Endothelial cell of umbilical vein (primary cell): ENCODE measurements around the gene LRP1B. TPM values are rescaled to one million over a fixed set of nuclear protein-coding genes. Genes with fewer than 3 reads are reported as not detected.

ENCODE experiments used
- BruUV-seq: library from RNA; stranded (reverse); fragments of 400-500 nt; replicated peaks from 2 replicates; lab custom pipeline; 2021; lab: Mats Ljungman, UMichigan
- CTCF ChIA-PET: fragments of 300-600, 350-600 bp; sonication (Branson Sonifier 250); formaldehyde crosslinking; loops from one replicate; lab custom pipeline; 2021; ENCODE audit warnings: antibody characterized with exemption, inconsistent platforms; lab: Charles Lee
- POLR2A ChIA-PET: fragments of 300-600, 350-600 bp; sonication (Branson Sonifier 250); formaldehyde crosslinking; loops from one replicate; lab custom pipeline; 2021; ENCODE audit warnings: antibody characterized with exemption, inconsistent platforms; lab: Charles Lee
- DNase-seq: peaks from one replicate; pipeline ENCODE4 v3.0.0-alpha.2; 2011; ENCODE audit warnings: low read depth, low spot score
- FAIRE-seq: peaks from 2 replicates; lab custom pipeline; 2011; peaks lifted over from hg19 to GRCh38; lab: Jason Lieb, UNC
- H2AFZ ChIP-seq: 2 replicates; pipeline ENCODE4 v1.6.0; 2012; ENCODE audit warnings: low read depth, low read length, control low read depth, inconsistent platforms
- H3K27ac ChIP-seq: 2 replicates; pipeline ENCODE4 v1.5.1; 2011; ENCODE audit warnings: low read depth, mild to moderate bottlenecking, control low read depth, low read length, moderate library complexity; ENCODE audit not compliant: insufficient read depth
- H3K27me3 ChIP-seq, 2 experiments: 2 replicates each; pipeline versions ENCODE4 v1.6.0 to v1.6.1; 2011; ENCODE audit warnings: low read length in 2 of 2, mixed read lengths in 1 of 2; ENCODE audit not compliant: control insufficient read depth in 2 of 2, insufficient read depth in 2 of 2
- H3K36me3 ChIP-seq, 2 experiments: 2 replicates in 1 of 2; 3 replicates in 1 of 2; pipeline ENCODE4 v1.5.1; 2011; ENCODE audit warnings: low read length in 2 of 2, mild to moderate bottlenecking in 1 of 2, moderate library complexity in 1 of 2; ENCODE audit not compliant: control insufficient read depth in 2 of 2, insufficient read depth in 2 of 2; ENCODE audit errors: extremely low read depth in 1 of 2
- H3K4me1 ChIP-seq: 3 replicates; pipeline ENCODE4 v1.5.1; 2011; ENCODE audit warnings: mild to moderate bottlenecking, low read length; ENCODE audit not compliant: control insufficient read depth, insufficient read depth; ENCODE audit errors: extremely low read depth
- H3K4me2 ChIP-seq: 2 replicates; pipeline ENCODE4 v1.6.1; 2011; ENCODE audit warnings: low read length, control low read depth, mixed read lengths; ENCODE audit not compliant: insufficient read depth
- H3K4me3 ChIP-seq, 3 experiments: fragments of 200-600 bp in 1 of 3; sonication (generic), shearing (Covaris generic) in 1 of 3; replicated peaks in 1 of 3; 2 replicates each; pipeline ENCODE4 v1.5.1; 2011 to 2016; ENCODE audit warnings: control low read depth in 3 of 3, low read length in 3 of 3, mild to moderate bottlenecking in 2 of 3, inconsistent platforms in 1 of 3, low read depth in 1 of 3, moderate library complexity in 1 of 3; ENCODE audit not compliant: insufficient read depth in 1 of 3
- H3K79me2 ChIP-seq: 2 replicates; pipeline ENCODE4 v1.6.0; 2012; ENCODE audit warnings: low read length, inconsistent platforms; ENCODE audit not compliant: control insufficient read depth, insufficient read depth
- H3K9ac ChIP-seq: replicated peaks from 2 replicates; pipeline ENCODE3; 2011; ENCODE audit warnings: low read length, control low read depth; ENCODE audit not compliant: insufficient read depth; ENCODE audit errors: extremely low read depth
- H3K9me1 ChIP-seq: replicated peaks from 3 replicates; pipeline ENCODE4 v1.6.0; 2011; ENCODE audit warnings: mild to moderate bottlenecking, low read length; ENCODE audit not compliant: control insufficient read depth, insufficient read depth; ENCODE audit errors: extremely low read depth
- H3K9me3 ChIP-seq: replicated peaks from 2 replicates; pipeline ENCODE4 v1.5.1; 2012; ENCODE audit warnings: low read length, inconsistent platforms; ENCODE audit not compliant: control insufficient read depth, insufficient read depth
- H4K20me1 ChIP-seq: replicated peaks from 2 replicates; pipeline ENCODE3; 2011; ENCODE audit warnings: mild to moderate bottlenecking, low read length; ENCODE audit not compliant: control insufficient read depth, insufficient read depth; ENCODE audit errors: extremely low read depth
- CTCF ChIP-seq, 2 donors: IDR thresholded peaks; 1 replicate in 1 of 2; 2 replicates in 1 of 2; pipeline ENCODE4 v1.5.1; 2011; ENCODE audit warnings: low read length in 2 of 2, mild to moderate bottlenecking in 2 of 2, moderate library complexity in 2 of 2, control low read depth in 1 of 2, inconsistent platforms in 1 of 2, low read depth in 1 of 2; ENCODE audit not compliant: insufficient read depth in 1 of 2; ENCODE audit errors: extremely low read depth in 1 of 2
- EZH2 ChIP-seq: IDR thresholded peaks from 2 replicates; pipeline ENCODE4 v1.6.1; 2012; ENCODE audit warnings: borderline replicate concordance, low read depth, mild to moderate bottlenecking, moderate library complexity, low read length, inconsistent platforms; ENCODE audit not compliant: severe bottlenecking
- FOS ChIP-seq: IDR thresholded peaks from 2 replicates; pipeline ENCODE4 v1.6.1; 2011; ENCODE audit warnings: mild to moderate bottlenecking, low read length, moderate library complexity, borderline replicate concordance; ENCODE audit not compliant: insufficient read depth
- GATA2 ChIP-seq: IDR thresholded peaks from 2 replicates; pipeline ENCODE4 v1.7.0; 2011; ENCODE audit warnings: low read depth, mild to moderate bottlenecking, moderate library complexity, mixed read lengths, low read length; ENCODE audit not compliant: insufficient read length, insufficient read depth
- JUN ChIP-seq: IDR thresholded peaks from 2 replicates; pipeline ENCODE4 v1.6.1; 2011; ENCODE audit warnings: borderline replicate concordance, low read depth; ENCODE audit not compliant: insufficient read length, insufficient read depth
- MYC ChIP-seq: IDR thresholded peaks from one replicate; pipeline ENCODE4 v1.6.1; 2011; ENCODE audit warnings: mild to moderate bottlenecking, low read depth, low read length
- POLR2A ChIP-seq: IDR thresholded peaks from 2 replicates; pipeline ENCODE4 v1.6.1; 2012; ENCODE audit warnings: low read depth, mild to moderate bottlenecking, control low read depth, low read length
- POLR2AphosphoS5 ChIP-seq: IDR thresholded peaks from 2 replicates; pipeline ENCODE4 v1.6.1; 2012; ENCODE audit warnings: low read depth, mild to moderate bottlenecking, control low read depth, low read length, moderate library complexity; ENCODE audit not compliant: insufficient read depth
- dilution Hi-C: fragments of 300-500 bp; cut with MboI; formaldehyde crosslinking; loops from one replicate; pipeline ENCODE4 v1.15.0; 2019; ENCODE audit warnings: low sequenced_read_pairs; ENCODE audit not compliant: extremely low pct_ligation_motif_present
- intact Hi-C: fragments of 100-400 bp; cut with micrococcal nuclease; formaldehyde crosslinking; loops from one replicate; pipeline ENCODE4 v1.10.0; 2022
- polyA plus RNA-seq, 4 experiments: library from polyadenylated mRNA; depleted of rRNA in 3 of 4; stranded (reverse) in 3 of 4; unstranded in 1 of 4; fragments of >200 nt; gene quantifications; 2 replicates each; pipeline versions ENCODE4 v1.2.1 to v1.2.3, GENCODE V29; 2011 to 2012; ENCODE audit warnings: missing spikeins in 1 of 4
- total RNA-seq: library from RNA; stranded (reverse); gene quantifications from 2 replicates; pipeline ENCODE4 v1.2.3, GENCODE V29; 2021
- TF ChIP-seq, protein P1 (sequence below): IDR thresholded peaks from 2 replicates; pipeline ENCODE4 v1.6.1; 2011; ENCODE audit not compliant: insufficient read depth, insufficient read length

The LRP1B gene
- total and polyA plus RNA-seq, 2 donors (not counting 3 experiments of a cell fraction or from before 2014, with no cell fraction given), result 0.03 to 0.07 TPM

GRCh38 chr2:141748616-141749015 is 382.2 kb downstream of the LRP1B start:
- H3K4me1 ChIP-seq, result no peaks in the 10 kb centered on the region
- TF ChIP-seq GATA2 (no peak), FOS (no peak), POLR2A (no peak), MYC (no peak), CTCF (IDR thresholded peaks at IDR 0.05; ENCODE audit: extremely low read depth in 1 of 2, insufficient read depth in 1 of 2, low read depth in 1 of 2, low read length in 2 of 2) (no peak), EZH2 (no peak), POLR2AphosphoS5 (no peak), JUN (no peak)
- TF ChIP-seq, protein P1, sequence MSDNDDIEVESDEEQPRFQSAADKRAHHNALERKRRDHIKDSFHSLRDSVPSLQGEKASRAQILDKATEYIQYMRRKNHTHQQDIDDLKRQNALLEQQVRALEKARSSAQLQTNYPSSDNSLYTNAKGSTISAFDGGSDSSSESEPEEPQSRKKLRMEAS, result no peak
- no TSS peak for BruUV-seq
- no peak for DNase-seq
- H4K20me1 ChIP-seq, result no peaks in the 10 kb centered on the region
- CTCF ChIA-PET, result no interaction called here
- no peaks in the 10 kb centered on the region for H3K27me3 ChIP-seq
- no peak overlapping the region for H3K4me3 ChIP-seq
- FAIRE-seq, result no peak
- H3K4me2 ChIP-seq, result no peak overlapping the region
- no peaks in the 10 kb centered on the region for H3K36me3 ChIP-seq
- dilution Hi-C loops, result no loop called here
- no peak overlapping the region for H3K9ac ChIP-seq
- H2AFZ ChIP-seq, result no peak overlapping the region
- H3K9me3 ChIP-seq, result no peaks in the 10 kb centered on the region
- H3K27ac ChIP-seq, result no peak overlapping the region
- intact Hi-C loops, result no loop called here
- no peaks in the 10 kb centered on the region for H3K79me2 ChIP-seq
- POLR2A ChIA-PET, result no interaction called here
- H3K9me1 ChIP-seq, result no peaks in the 10 kb centered on the region
